ENCODE results near the gene TMEM229B.

Gene TMEM229B
- total RNA-seq: 34.3 to 37.0 reads per million in 2 donors

GRCh38 chr14:67487937-67488893, at the start of gene TMEM229B:
TSS of gene TMEM229B (minus strand) at chr14:67488721. CDS start at chr14:67473923, 14,798 bp downstream.
- peak; percentile 21 for DNase-seq

- no peak for DNase-seq
These were observed 49.2 kb upstream of the TMEM229B start for GRCh38 chr14:67537736-67538135.

- no peak for DNase-seq
These were observed 47.6 kb upstream of the TMEM229B start for GRCh38 chr14:67536087-67536486.

- DNase-seq: no peak
These were observed 45.2 kb upstream of the TMEM229B start for GRCh38 chr14:67533754-67534085.

- DNase-seq: peak; percentile 17
These were observed 44.7 kb upstream of the TMEM229B start, which contains the start of gene PLEKHH1 for GRCh38 chr14:67532998-67533753. TSS of gene PLEKHH1 (plus strand) at chr14:67533290. CDS start at chr14:67541868, 8,578 bp downstream.

- no peak for DNase-seq
These were observed 44.1 kb upstream of the TMEM229B start for GRCh38 chr14:67532606-67532997.

- no peak for DNase-seq
These were observed 41.7 kb upstream of the TMEM229B start for GRCh38 chr14:67529947-67530935.

GRCh38 chr14:67528276-67528675, 39.8 kb upstream of the TMEM229B start:
- DNase-seq: no peak

GRCh38 chr14:67527756-67528155, 39.2 kb upstream of the TMEM229B start:
- no peak for DNase-seq

- no peak for DNase-seq
These were observed 38.3 kb upstream of the TMEM229B start for GRCh38 chr14:67526676-67527459.

- DNase-seq: no peak
These were observed 37.7 kb upstream of the TMEM229B start for GRCh38 chr14:67526181-67526580.

- no peak for DNase-seq
These were observed 36.9 kb upstream of the TMEM229B start for GRCh38 chr14:67525389-67525788.

- DNase-seq: no peak
These were observed 36.1 kb upstream of the TMEM229B start for GRCh38 chr14:67524634-67524963.

GRCh38 chr14:67523764-67524633, 35.5 kb upstream of the TMEM229B start:
- DNase-seq: no peak

- no peak for DNase-seq
These were observed 33.7 kb upstream of the TMEM229B start for GRCh38 chr14:67522270-67522669.

- DNase-seq: no peak
These were observed 32.0 kb upstream of the TMEM229B start for GRCh38 chr14:67520482-67520881.

GRCh38 chr14:67519406-67519805, 30.9 kb upstream of the TMEM229B start:
- DNase-seq: no peak

GRCh38 chr14:67517083-67517482, 28.6 kb upstream of the TMEM229B start:
- no peak for DNase-seq

GRCh38 chr14:67516676-67517075, 28.2 kb upstream of the TMEM229B start:
- DNase-seq: no peak

- peak; percentile 36 for DNase-seq
These were observed 27.0 kb upstream of the TMEM229B start for GRCh38 chr14:67515386-67516079.
